GM19193 (cell line): ENCODE data around the gene RNF208.

Experiments
- POLR2A ChIP-seq: IDR thresholded peaks from 4 replicates; pipeline ENCODE4 v1.6.1; 2011; ENCODE audit not compliant: insufficient read depth, insufficient read length; ENCODE audit errors: extremely low read depth

The RNF208 gene

GRCh38 chr9:137255448-137256114, 33.5 kb upstream of the RNF208 start:
- TF ChIP-seq POLR2A: no peak

DNA sequence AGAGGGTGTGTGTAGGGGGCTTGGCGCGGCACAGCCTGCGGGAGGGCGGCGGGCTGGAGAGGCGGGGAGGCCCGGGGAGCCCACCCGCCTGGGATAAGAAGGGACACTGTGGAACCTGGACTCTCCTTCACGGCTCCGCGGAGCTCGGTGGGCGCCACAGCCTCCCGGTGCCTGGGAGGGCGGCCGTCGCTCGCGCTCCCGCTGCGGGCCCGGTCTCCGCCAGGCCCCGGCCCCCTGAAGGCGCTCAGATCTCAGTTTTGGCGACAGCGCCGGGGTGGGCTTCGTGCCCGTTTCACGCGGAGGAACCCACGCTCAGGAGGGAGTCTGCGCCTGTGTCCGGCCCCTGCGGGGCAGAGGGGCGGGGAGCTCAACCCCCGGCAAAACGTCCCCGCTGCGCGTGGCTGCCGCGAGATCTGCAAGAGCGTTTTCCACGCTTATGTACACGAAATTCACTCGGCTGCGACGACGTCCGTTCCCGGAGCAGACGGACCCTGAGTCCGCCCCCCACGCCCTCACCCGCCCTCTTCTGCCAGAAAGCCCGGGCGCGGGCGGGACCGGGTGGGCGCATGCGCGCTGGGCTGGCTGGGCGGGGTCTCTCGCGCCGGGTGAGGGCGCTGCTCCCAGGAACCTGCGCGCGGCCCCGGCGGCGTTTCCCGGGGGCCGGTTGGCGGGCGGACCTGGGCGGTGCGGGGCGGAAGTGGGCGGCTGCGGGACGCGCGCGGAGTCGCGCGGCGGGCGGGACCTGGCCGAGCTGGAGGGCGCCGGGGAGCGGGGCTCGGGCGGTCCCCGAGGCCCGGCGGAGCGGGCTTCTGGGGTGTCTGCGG, 32.8 kb upstream of the RNF208 start, which contains the start of gene NELFB:
TSS of gene NELFB (plus strand) at position 704 of the 824 bp plus-strand sequence.
- peak; percentile 72 for TF ChIP-seq POLR2A

- no peak for TF ChIP-seq POLR2A
Measured at GRCh38 chr9:137253717-137254623, 31.9 kb upstream of the RNF208 start.

- TF ChIP-seq POLR2A: no peak
Measured at GRCh38 chr9:137252555-137253506, 30.8 kb upstream of the RNF208 start.

DNA sequence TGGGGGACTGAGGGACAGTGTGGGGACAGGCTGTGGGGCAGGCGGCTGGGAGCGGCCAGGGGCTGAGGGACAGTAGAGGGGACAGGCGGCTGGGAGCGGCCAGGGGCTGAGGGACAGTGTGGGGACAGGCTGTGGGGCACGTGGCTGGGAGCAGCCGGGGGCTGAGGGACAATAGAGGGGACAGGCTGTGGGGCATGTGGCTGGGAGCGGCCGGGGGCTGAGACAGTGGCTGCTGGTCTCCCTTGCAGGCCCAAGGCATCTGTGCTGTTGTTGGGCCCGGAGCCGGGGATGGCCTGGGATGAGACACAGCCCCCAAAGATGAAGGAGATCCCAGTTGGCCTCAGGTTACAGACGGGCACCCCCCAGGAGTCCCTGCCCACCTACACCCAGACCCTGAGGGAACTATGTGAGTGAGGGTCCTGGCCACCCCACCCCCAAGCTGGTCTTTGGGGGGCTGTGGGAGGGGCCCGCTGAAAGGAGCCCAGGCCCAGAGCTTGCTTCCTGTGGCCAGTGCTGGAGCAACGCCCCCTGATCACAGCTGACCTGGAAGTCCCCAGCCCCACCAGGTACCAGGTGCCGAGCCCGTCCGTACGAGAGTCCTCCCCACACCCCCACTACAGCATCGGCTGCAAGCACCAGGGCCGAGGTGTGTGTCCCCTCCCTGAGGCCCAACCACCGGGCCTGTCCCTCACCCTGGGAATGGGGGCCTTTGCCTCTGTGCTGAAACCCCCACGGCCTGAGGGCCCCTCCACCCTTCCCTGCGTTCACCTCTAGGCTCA, 29.6 kb upstream of the RNF208 start:
- TF ChIP-seq POLR2A: no peak

- TF ChIP-seq POLR2A: no peak
Measured at GRCh38 chr9:137251194-137251461, 29.1 kb upstream of the RNF208 start, which contains the start of gene STPG3. STPG3 (plus strand) TSS chr9:137251286; CDS start chr9:137251287, 1 bp downstream.

GRCh38 chr9:137250329-137251193, 28.5 kb upstream of the RNF208 start:
- no peak for TF ChIP-seq POLR2A

GRCh38 chr9:137247916-137248175, 25.8 kb upstream of the RNF208 start:
- TF ChIP-seq POLR2A: no peak

DNA sequence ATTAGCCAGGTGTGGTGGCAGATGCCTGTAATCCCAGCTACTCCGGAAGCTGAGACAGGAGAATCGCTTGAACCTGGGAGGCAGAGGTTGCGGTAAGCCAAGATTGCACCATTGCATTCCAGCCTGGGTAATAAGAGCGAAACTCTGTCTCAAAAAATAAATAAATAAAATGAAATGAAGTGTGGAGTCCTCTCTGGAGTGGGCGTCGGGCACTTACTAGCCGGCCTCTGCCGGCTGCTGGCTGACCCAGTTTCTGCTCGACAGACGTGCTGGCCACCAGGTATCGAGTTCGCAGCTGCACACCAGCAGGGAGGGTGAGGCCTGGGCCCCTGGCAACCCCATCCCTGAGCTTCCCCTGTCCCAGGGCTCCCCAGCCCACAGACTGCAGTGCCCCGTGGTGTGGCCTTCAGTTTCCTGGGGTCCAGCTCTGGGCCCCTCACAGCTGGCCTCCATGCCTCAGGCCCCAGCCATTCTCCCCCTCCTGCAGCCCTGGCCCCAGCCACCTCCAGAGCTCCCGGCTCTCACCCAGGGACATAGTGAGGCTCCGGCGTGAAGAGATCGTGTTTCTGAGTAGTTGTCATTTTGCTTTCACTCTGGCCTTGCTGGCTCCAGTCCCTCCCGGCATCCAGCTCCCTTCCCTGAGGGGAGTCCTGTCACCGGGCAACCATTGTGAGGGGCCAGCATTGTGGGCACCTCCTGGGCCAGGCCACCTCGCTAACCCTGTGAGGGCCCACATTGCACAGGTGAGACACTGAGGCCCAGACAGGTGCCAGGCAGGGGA, 25.3 kb upstream of the RNF208 start:
- TF ChIP-seq POLR2A: no peak

DNA sequence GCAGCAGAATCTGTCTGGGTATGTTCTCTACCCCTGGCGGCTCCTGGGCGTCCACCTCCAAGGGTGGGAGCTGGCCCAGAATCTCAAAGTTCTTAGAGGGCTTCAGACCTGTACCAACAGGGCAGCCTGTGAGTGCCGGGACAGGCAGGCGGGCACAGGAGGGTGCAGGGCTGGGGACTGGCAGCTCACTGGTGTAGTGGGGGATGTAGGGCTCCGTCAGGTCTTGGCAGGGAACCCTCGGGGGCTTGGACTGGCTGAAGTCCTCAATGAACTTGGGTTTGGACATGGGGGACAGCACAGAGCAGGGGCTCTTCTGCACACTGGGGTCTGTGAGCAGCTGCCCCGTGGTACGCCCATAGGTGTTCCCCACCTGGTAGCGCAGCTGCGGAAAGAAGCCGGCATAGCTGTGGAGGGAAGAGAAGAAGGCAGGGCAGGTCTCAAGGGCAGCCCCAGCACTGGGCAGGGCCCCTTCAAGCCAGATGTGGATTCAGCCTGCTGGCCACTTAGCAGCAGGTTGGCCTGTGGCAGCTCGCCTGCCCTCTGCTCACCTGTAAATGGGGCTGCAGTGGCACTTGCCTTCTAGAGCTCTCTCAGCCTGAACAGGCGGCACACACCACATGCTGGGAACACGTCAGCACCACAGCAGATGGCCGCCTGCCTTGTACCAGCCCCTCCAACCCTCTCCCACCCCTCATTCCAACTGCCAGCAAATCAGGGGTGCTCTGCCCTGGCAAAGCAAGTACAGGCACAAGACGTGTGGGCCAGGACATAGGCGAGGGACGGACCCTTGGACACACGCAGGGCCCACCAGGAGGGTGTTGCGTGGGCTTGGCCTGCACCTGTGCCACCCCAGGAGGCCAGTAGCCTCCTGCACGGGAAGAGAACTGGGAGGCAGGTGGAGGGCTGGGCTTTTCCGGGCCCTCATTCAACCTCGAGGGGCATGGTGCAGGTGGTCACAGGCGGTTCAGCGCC, 23.7 kb upstream of the RNF208 start:
- TF ChIP-seq POLR2A: no peak
